Adrenal gland (tissue), 5 donors: Measurements from ENCODE around the gene ROBO2.

Experiments used
- POLR2A ChIP-seq, 2 donors: fragments of 450-650 bp; IDR thresholded peaks; one replicate each; pipeline ENCODE4 v1.6.1; 2017; ENCODE audit warnings: antibody characterized with exemption in 2 of 2, mild to moderate bottlenecking in 2 of 2, moderate library complexity in 1 of 2
- TF ChIP-seq, protein P1 (sequence below), 6 experiments: fragments of 450-650 bp in 4 of 6; fragments of 200-600 bp in 2 of 6; sonication (generic) in 1 of 6; IDR thresholded peaks; 1 replicate in 5 of 6; 2 replicates in 1 of 6; pipeline versions ENCODE4 v1.5.1 to v1.8.0; 2016 to 2021; ENCODE audit warnings: antibody characterized with exemption in 6 of 6, mild to moderate bottlenecking in 2 of 6, moderate library complexity in 1 of 6
- donor health status: DM: no; HTN: no; CAD: no.

DNA sequence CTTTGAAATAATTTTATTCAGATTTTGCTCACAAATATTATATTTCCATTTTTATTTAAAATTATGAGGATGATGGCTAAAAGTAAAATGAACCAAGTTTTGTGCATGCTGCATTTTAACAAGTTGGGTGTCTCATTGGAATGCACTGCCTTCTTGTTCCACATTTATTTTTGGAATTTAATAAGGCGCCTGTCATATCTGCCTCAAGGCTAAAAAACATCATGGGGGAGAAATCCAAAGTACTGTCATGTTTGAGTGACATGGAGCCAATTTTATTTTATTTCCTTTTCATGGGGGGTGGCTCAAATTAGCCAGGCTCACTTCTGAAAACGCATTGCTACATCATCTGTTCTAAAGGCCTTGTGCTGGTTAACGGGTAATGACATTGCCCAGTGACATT is 205.1 kb downstream of the ROBO2 start:
- TF ChIP-seq, protein P1, sequence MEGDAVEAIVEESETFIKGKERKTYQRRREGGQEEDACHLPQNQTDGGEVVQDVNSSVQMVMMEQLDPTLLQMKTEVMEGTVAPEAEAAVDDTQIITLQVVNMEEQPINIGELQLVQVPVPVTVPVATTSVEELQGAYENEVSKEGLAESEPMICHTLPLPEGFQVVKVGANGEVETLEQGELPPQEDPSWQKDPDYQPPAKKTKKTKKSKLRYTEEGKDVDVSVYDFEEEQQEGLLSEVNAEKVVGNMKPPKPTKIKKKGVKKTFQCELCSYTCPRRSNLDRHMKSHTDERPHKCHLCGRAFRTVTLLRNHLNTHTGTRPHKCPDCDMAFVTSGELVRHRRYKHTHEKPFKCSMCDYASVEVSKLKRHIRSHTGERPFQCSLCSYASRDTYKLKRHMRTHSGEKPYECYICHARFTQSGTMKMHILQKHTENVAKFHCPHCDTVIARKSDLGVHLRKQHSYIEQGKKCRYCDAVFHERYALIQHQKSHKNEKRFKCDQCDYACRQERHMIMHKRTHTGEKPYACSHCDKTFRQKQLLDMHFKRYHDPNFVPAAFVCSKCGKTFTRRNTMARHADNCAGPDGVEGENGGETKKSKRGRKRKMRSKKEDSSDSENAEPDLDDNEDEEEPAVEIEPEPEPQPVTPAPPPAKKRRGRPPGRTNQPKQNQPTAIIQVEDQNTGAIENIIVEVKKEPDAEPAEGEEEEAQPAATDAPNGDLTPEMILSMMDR (IDR thresholded peaks at IDR 0.05): no peak
- TF ChIP-seq POLR2A (IDR thresholded peaks at IDR 0.05): no peak
